Hepatocyte (in vitro differentiated cells): ENCODE measurements around the gene STT3B. TPM values are rescaled to one million over a fixed set of nuclear protein-coding genes. Genes with fewer than 3 reads are reported as not detected.

Source experiments
- DNase-seq: peaks from one replicate; pipeline ENCODE4 v3.0.0-alpha.2; 2016; ENCODE audit warnings: low spot score
- H2AFZ ChIP-seq: fragments of 200-600 bp; sonication (generic); 2 replicates; pipeline ENCODE4 v1.6.0; 2016; ENCODE audit warnings: antibody characterized with exemption, mild to moderate bottlenecking
- H3K27ac ChIP-seq: fragments of 200-600 bp; sonication (generic); 2 replicates; pipeline ENCODE4 v1.5.1; 2016; ENCODE audit warnings: mild to moderate bottlenecking
- H3K27me3 ChIP-seq: fragments of 200-600 bp; sonication (generic); 2 replicates; pipeline ENCODE4 v1.6.1; 2016
- H3K36me3 ChIP-seq: fragments of 200-600 bp; sonication (generic); replicated peaks from 2 replicates; pipeline ENCODE4 v1.5.1; 2016; ENCODE audit warnings: low read depth; ENCODE audit not compliant: insufficient read depth
- H3K4me1 ChIP-seq: fragments of 200-600 bp; sonication (generic); 2 replicates; pipeline ENCODE4 v1.5.1; 2016; ENCODE audit warnings: mild to moderate bottlenecking, moderate library complexity; ENCODE audit not compliant: insufficient read depth
- H3K4me2 ChIP-seq: fragments of 200-600 bp; sonication (generic); 2 replicates; pipeline ENCODE4 v1.6.0; 2016
- H3K4me3 ChIP-seq: fragments of 200-600 bp; sonication (generic); 2 replicates; pipeline ENCODE4 v1.5.1; 2016; ENCODE audit warnings: mild to moderate bottlenecking
- H3K79me2 ChIP-seq: fragments of 200-600 bp; sonication (generic); 2 replicates; pipeline ENCODE4 v1.6.0; 2017; ENCODE audit warnings: mild to moderate bottlenecking
- H3K9me2 ChIP-seq: fragments of 200-600 bp; sonication (generic); replicated peaks from 2 replicates; pipeline ENCODE4 v1.6.0; 2017; ENCODE audit warnings: mild to moderate bottlenecking; ENCODE audit not compliant: insufficient read depth
- H3K9me3 ChIP-seq: fragments of 200-600 bp; sonication (generic); 2 replicates; pipeline ENCODE4 v1.5.1; 2016; ENCODE audit warnings: low read depth, mild to moderate bottlenecking
- H4K20me1 ChIP-seq: fragments of 200-600 bp; sonication (generic); 2 replicates; pipeline ENCODE4 v1.6.0; 2016; ENCODE audit warnings: mild to moderate bottlenecking; ENCODE audit not compliant: insufficient read depth, poor library complexity, severe bottlenecking
- CTCF ChIP-seq: fragments of 200-600 bp; sonication (generic); IDR thresholded peaks from 2 replicates; pipeline ENCODE4 v1.5.1; 2016; ENCODE audit warnings: antibody characterized with exemption, mild to moderate bottlenecking; ENCODE audit not compliant: poor library complexity
- EZH2 ChIP-seq: fragments of 200-600 bp; sonication (generic); IDR thresholded peaks from 2 replicates; pipeline ENCODE4 v1.6.1; 2016; ENCODE audit warnings: antibody characterized with exemption, mild to moderate bottlenecking, borderline replicate concordance
- EZH2phosphoT487 ChIP-seq: fragments of 200-600 bp; sonication (generic); IDR thresholded peaks from one replicate; pipeline ENCODE4 v1.6.1; 2018; ENCODE audit warnings: antibody characterized with exemption, mild to moderate bottlenecking, low read depth, moderate library complexity; ENCODE audit not compliant: unreplicated experiment, severe bottlenecking
- WGBS: methylation state at CpG from one replicate; pipeline ENCODE4 v1.1.6; 2016; ENCODE audit warnings: low lambda C conversion rate; ENCODE audit errors: missing lambda C conversion rate; 5-methylcytosine and 5-hydroxymethylcytosine counted together
- polyA plus RNA-seq: library from polyadenylated mRNA; unstranded; fragments of >200 nt; fragmentation: Nextera tagmentation; extraction: Ambion mirVana; gene quantifications from 2 replicates; pipeline ENCODE4 v1.2.1, GENCODE V29; 2016
- total RNA-seq: library from RNA; depleted of rRNA; stranded (reverse); fragments of >200 nt; gene quantifications from 2 replicates; pipeline ENCODE4 v1.2.3, GENCODE V29; 2014

STT3B gene
- total and polyA plus RNA-seq, 2 experiments from 2014 or later = 101 to 253 TPM

- H3K4me3 ChIP-seq = peak overlapping the region; percentile 57
- H3K36me3 ChIP-seq = no peaks in the 10 kb centered on the region
- H3K9me3 ChIP-seq = no peaks in the 10 kb centered on the region
- DNase-seq = no peak
- no peaks in the 10 kb centered on the region for H3K27me3 ChIP-seq
- peaks cover 30% of the 10 kb centered on the region for H3K79me2 ChIP-seq
- H3K27ac ChIP-seq = no peak overlapping the region
- H3K4me2 ChIP-seq = peak overlapping the region; percentile 80
- H3K4me1 ChIP-seq = peaks cover 7% of the 10 kb centered on the region
- peaks cover 16% of the 10 kb centered on the region for H4K20me1 ChIP-seq
- WGBS = 95% methylated on average over 11 of the region's 11 CpGs
- H3K9me2 ChIP-seq = no peaks in the 10 kb centered on the region
- no peak overlapping the region for H2AFZ ChIP-seq
- TF ChIP-seq EZH2phosphoT487 (no peak), EZH2 (no peak)
Observed at GRCh38 chr3:31530039-31530959, 2.4 kb upstream of the STT3B start.

GRCh38 chr3:31530960-31531335 lies 1.8 kb upstream of the STT3B start:
- 60% methylated on average over 4 of the region's 4 CpGs for WGBS
- peak overlapping the region; percentile 57 for H3K4me3 ChIP-seq
- H3K4me1 ChIP-seq = peaks cover 13% of the 10 kb centered on the region

GRCh38 chr3:31531452-31531991 lies 1.2 kb upstream of the STT3B start:
- peak overlapping the region; percentile 80 for H3K4me2 ChIP-seq
- H4K20me1 ChIP-seq = peaks cover 28% of the 10 kb centered on the region
- no peaks in the 10 kb centered on the region for H3K9me3 ChIP-seq
- TF ChIP-seq CTCF (peak; percentile 27), EZH2phosphoT487 (no peak)
- 1% methylated on average over 31 of the region's 31 CpGs for WGBS
- DNase-seq = peak; percentile 13
- peaks cover 19% of the 10 kb centered on the region for H3K4me1 ChIP-seq
- H3K9me2 ChIP-seq = no peaks in the 10 kb centered on the region
- peak overlapping the region; percentile 57 for H3K4me3 ChIP-seq
- peak overlapping the region; percentile 63 for H2AFZ ChIP-seq
- H3K79me2 ChIP-seq = peaks cover 43% of the 10 kb centered on the region
- H3K36me3 ChIP-seq = no peaks in the 10 kb centered on the region
- peak overlapping the region; percentile 97 for H3K27ac ChIP-seq
- no peaks in the 10 kb centered on the region for H3K27me3 ChIP-seq

More at GRCh38 chr3:31530960-31531335, 1.8 kb upstream of the STT3B start:
- TF ChIP-seq CTCF = no peak
- TF ChIP-seq EZH2phosphoT487 = no peak
- TF ChIP-seq EZH2 = no peak
- H3K9me3 ChIP-seq = no peaks in the 10 kb centered on the region
- peak overlapping the region; percentile 80 for H3K4me2 ChIP-seq
- H3K79me2 ChIP-seq = peaks cover 37% of the 10 kb centered on the region
- no peak for DNase-seq
- peaks cover 23% of the 10 kb centered on the region for H4K20me1 ChIP-seq
- H3K36me3 ChIP-seq = no peaks in the 10 kb centered on the region
- no peaks in the 10 kb centered on the region for H3K9me2 ChIP-seq
- H3K27ac ChIP-seq = peak overlapping the region; percentile 97
- H2AFZ ChIP-seq = peak overlapping the region; percentile 63
- H3K27me3 ChIP-seq = no peaks in the 10 kb centered on the region

- peaks cover 48% of the 10 kb centered on the region for H3K79me2 ChIP-seq
- peak overlapping the region; percentile 97 for H3K27ac ChIP-seq
- peak overlapping the region; percentile 63 for H2AFZ ChIP-seq
- H3K9me2 ChIP-seq = no peaks in the 10 kb centered on the region
- peak; percentile 100 for DNase-seq
- peaks cover 24% of the 10 kb centered on the region for H3K4me1 ChIP-seq
- 2% methylated on average over 63 of the region's 73 CpGs for WGBS
- H3K4me2 ChIP-seq = peak overlapping the region; percentile 80
- no peaks in the 10 kb centered on the region for H3K9me3 ChIP-seq
- H4K20me1 ChIP-seq = peaks cover 34% of the 10 kb centered on the region
- no peaks in the 10 kb centered on the region for H3K27me3 ChIP-seq
- no peaks in the 10 kb centered on the region for H3K36me3 ChIP-seq
- no peak for TF ChIP-seq EZH2
- TF ChIP-seq EZH2phosphoT487 = no peak
- TF ChIP-seq CTCF = no peak
- peak overlapping the region; percentile 57 for H3K4me3 ChIP-seq
Observed at GRCh38 chr3:31531992-31532586, 636 bp upstream of the STT3B start.
